Measurements from ENCODE around the gene NSUN5.
"Not testable (repeated sequence)": the region's sequence is repeated elsewhere in the genome, so short reads cannot be mapped to it uniquely, and the experiment has no call there.

GRCh38 chr7:73262416-73262815 is 46.2 kb downstream of the NSUN5 start:
- not testable (repeated sequence) for TF ChIP-seq CTCF, POLR2A, POLR2AphosphoS5 (IDR thresholded peaks at IDR 0.05)
